ENCODE measurements around the gene BARX1.

GRCh38 chr9:93911136-93911745, 43.9 kb downstream of the BARX1 start:
- no peak for TF ChIP-seq CTCF (IDR thresholded peaks at IDR 0.05)
- TF ChIP-seq POLR2A (IDR thresholded peaks at IDR 0.05), result no peak
